ENCODE results near the gene DOCK2.

The DOCK2 gene

GRCh38 chr5:169848792-169849191, 211.7 kb downstream of the DOCK2 start:
- no peak for TF ChIP-seq CTCF (IDR thresholded peaks at IDR 0.05; ENCODE audit: low read depth, low read length)
- H3K4me3 ChIP-seq (ENCODE audit: low read depth, low read length): no peak overlapping the region

GRCh38 chr5:169850409-169850808, 213.3 kb downstream of the DOCK2 start:
- H3K4me3 ChIP-seq (ENCODE audit: low read depth, low read length): no peak overlapping the region
- no peak for TF ChIP-seq CTCF (IDR thresholded peaks at IDR 0.05; ENCODE audit: low read depth, low read length)

- TF ChIP-seq CTCF (IDR thresholded peaks at IDR 0.05; ENCODE audit: low read depth, low read length): no peak
Observed at GRCh38 chr5:169851321-169851850, 214.3 kb downstream of the DOCK2 start.

GRCh38 chr5:169856571-169856970, 219.5 kb downstream of the DOCK2 start:
- no peak overlapping the region for H3K4me3 ChIP-seq (ENCODE audit: low read depth, low read length)
- no peak for TF ChIP-seq CTCF (IDR thresholded peaks at IDR 0.05; ENCODE audit: low read depth, low read length)

More at GRCh38 chr5:169851321-169851850, 214.3 kb downstream of the DOCK2 start:
- H3K4me3 ChIP-seq (ENCODE audit: low read depth, low read length): no peak overlapping the region

- no peak overlapping the region for H3K4me3 ChIP-seq (ENCODE audit: low read depth, low read length)
- TF ChIP-seq CTCF (IDR thresholded peaks at IDR 0.05; ENCODE audit: low read depth, low read length): no peak
Observed at GRCh38 chr5:169860585-169860984, 223.5 kb downstream of the DOCK2 start.

GRCh38 chr5:169861433-169861832, 224.4 kb downstream of the DOCK2 start:
- H3K4me3 ChIP-seq (ENCODE audit: low read depth, low read length): no peak overlapping the region
- TF ChIP-seq CTCF (IDR thresholded peaks at IDR 0.05; ENCODE audit: low read depth, low read length): no peak

GRCh38 chr5:169861934-169862333, 224.9 kb downstream of the DOCK2 start:
- TF ChIP-seq CTCF (IDR thresholded peaks at IDR 0.05; ENCODE audit: low read depth, low read length): no peak
- no peak overlapping the region for H3K4me3 ChIP-seq (ENCODE audit: low read depth, low read length)
